Measurements from ENCODE around the gene ECI2.

DNA sequence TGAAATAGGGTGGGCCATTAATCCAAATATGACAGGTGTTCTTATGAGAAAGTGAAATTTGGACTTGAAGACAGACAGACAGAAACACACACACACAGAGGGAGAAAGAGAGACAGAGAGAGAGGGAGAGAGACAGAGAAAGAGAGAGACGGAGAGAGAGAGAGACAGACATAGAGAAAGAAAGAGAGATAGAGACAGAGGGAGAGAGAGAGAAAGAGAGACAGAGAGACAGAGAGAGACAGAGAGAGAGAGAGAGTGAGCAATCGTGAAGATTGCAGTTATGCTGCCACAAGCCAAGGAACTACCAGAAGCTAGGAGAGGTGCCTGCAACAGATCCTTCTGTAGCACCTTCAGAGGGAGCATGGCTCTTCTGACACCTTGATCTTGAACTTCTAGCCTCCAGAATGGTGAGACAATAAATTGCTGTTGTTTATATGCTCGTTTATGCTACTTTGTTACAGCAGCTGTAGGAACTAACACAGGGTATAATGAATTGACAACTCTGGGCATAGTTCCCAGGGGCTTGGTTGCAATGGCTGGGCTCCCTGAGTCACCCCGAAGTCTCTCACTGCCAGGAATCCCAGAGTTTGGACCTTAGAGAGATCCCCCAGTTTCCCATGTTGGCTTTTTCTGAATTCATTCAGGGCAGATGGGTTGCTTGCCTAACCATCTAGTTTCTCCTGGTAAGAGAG is 44.7 kb upstream of the ECI2 start:
- TF ChIP-seq, protein P1, sequence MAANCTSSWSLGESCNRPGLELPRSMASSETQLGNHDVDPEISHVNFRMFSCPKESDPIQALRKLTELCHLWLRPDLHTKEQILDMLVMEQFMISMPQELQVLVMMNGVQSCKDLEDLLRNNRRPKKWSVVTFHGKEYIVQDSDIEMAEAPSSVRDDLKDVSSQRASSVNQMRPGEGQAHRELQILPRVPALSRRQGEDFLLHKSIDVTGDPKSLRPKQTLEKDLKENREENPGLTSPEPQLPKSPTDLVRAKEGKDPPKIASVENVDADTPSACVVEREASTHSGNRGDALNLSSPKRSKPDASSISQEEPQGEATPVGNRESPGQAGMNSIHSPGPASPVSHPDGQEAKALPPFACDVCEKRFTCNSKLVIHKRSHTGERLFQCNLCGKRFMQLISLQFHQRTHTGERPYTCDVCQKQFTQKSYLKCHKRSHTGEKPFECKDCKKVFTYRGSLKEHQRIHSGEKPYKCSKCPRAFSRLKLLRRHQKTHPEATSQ (tag by site-specific recombination; IDR thresholded peaks at IDR 0.05) = no peak
- no peak for TF ChIP-seq RBAK (tag by site-specific recombination; IDR thresholded peaks at IDR 0.05)
- TF ChIP-seq, protein P2, sequence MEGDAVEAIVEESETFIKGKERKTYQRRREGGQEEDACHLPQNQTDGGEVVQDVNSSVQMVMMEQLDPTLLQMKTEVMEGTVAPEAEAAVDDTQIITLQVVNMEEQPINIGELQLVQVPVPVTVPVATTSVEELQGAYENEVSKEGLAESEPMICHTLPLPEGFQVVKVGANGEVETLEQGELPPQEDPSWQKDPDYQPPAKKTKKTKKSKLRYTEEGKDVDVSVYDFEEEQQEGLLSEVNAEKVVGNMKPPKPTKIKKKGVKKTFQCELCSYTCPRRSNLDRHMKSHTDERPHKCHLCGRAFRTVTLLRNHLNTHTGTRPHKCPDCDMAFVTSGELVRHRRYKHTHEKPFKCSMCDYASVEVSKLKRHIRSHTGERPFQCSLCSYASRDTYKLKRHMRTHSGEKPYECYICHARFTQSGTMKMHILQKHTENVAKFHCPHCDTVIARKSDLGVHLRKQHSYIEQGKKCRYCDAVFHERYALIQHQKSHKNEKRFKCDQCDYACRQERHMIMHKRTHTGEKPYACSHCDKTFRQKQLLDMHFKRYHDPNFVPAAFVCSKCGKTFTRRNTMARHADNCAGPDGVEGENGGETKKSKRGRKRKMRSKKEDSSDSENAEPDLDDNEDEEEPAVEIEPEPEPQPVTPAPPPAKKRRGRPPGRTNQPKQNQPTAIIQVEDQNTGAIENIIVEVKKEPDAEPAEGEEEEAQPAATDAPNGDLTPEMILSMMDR (tag by site-specific recombination; IDR thresholded peaks at IDR 0.05) = no peak
- no peak for TF ChIP-seq ZNF155 (tag by site-specific recombination; IDR thresholded peaks at IDR 0.05)
